ENCODE data around the gene MCM3AP.
"Not testable (repeated sequence)": the region's sequence is repeated elsewhere in the genome, so short reads cannot be mapped to it uniquely, and the experiment has no call there.

Gene MCM3AP

DNA sequence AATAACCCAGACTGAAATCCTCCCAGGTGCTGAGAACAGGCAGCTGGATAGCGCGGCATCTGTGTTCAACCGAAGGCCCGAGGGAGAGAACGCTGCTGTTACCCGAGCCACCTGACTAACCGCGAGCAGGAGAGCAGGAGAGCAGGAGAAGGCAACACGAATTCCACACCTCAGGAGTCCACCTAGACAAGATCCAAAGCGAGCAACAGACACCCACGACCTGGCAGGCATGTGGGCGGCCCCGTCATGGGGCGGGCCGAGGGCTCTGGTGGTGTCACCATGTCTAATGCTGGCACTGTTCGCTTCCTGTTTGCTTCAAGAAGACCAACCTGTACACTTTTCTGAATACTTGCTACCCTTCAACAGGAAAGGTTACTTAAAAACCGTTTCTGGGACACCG lies 80.2 kb downstream of the MCM3AP start:
- DNase-seq (ENCODE audit: low read depth in 2 of 2): no peak

DNA sequence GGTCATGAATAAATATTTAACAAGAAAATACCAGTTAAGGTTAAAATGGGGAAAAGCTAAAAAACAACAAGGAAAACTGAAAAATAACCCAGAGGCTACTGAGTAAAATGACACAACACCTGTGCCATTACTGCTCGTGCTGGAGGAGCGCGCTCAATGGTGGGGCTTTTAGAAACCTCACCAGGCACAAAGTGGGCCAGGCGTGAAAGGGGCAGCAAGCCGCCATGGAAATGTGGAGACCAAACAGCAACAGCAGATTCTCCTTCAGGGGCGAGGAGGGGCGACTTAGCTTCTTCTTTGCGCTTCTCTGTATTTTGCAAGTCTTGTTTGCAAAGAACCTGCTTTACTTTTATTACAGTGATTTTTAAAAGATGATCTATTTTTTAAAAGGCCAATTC lies 82.2 kb downstream of the MCM3AP start:
- DNase-seq (ENCODE audit: low read depth in 2 of 2): no peak

DNA sequence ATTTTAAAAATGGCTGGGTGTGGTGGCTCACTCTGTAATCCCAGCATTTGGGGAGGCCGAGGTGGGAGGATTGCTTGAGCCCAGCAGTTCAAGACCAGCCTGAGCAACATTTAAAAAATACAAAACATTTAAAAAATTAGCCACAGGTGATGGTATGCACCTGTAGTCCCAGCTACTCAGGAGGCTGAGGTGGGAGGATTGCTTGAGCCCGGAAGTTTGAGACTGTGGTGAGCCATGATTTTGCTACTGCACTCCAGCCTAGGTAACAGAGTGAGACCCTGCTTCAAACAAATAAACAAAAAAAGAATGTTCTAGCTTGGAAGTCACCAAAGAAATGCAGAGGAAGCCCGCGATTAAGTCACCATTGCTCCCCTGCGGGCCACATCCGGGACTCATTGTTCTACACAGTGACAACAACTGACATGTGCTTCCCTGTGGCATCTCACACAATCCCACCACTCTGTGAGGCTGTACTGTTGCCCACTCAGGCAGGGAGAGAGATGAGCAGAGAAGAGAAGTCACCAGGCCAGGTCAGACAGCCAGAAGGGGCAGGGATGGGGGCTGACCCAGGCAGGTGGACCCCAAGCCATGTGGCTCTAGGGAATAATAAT lies 82.7 kb downstream of the MCM3AP start:
- DNase-seq (ENCODE audit: low read depth in 2 of 2): no peak

- not testable (repeated sequence) for DNase-seq (ENCODE audit: low read depth in 2 of 2)
Measured at GRCh38 chr21:46200877-46201803, 84.3 kb downstream of the MCM3AP start.

- DNase-seq (ENCODE audit: low read depth in 2 of 2): no peak
Measured at GRCh38 chr21:46199436-46200373, 85.7 kb downstream of the MCM3AP start.

GRCh38 chr21:46196733-46197132 lies 88.7 kb downstream of the MCM3AP start:
- no peak for DNase-seq (ENCODE audit: low read depth in 2 of 2)

DNA sequence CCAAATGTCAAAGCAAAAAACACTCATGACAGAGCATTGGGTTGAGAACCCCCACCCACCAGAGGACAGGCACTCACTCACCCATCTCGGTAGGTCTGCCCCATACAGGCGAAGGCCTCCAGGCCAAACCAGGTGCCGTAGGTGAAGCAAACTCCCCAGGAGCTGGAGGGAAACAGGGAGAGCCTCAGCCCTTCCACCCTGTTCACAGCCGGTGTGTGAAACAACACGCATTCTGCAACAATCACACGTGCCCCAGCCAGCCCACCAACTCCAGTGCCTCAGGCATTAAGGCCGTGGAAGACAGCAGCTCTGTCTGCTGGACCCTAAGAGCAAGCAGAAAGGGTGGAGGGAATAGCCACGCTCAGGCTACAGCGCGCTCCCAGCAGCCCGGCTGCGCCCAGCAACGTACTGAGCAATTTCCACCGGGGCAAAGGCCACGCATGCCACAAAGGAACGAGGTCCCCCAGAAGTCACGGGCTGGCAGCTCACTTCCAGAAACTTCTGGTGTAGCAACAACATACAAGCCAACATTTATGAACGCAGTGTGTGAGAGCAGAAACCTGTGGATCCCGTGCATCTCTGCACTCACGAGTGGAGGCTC lies 89.7 kb downstream of the MCM3AP start:
- DNase-seq (ENCODE audit: low read depth in 2 of 2): no peak

DNA sequence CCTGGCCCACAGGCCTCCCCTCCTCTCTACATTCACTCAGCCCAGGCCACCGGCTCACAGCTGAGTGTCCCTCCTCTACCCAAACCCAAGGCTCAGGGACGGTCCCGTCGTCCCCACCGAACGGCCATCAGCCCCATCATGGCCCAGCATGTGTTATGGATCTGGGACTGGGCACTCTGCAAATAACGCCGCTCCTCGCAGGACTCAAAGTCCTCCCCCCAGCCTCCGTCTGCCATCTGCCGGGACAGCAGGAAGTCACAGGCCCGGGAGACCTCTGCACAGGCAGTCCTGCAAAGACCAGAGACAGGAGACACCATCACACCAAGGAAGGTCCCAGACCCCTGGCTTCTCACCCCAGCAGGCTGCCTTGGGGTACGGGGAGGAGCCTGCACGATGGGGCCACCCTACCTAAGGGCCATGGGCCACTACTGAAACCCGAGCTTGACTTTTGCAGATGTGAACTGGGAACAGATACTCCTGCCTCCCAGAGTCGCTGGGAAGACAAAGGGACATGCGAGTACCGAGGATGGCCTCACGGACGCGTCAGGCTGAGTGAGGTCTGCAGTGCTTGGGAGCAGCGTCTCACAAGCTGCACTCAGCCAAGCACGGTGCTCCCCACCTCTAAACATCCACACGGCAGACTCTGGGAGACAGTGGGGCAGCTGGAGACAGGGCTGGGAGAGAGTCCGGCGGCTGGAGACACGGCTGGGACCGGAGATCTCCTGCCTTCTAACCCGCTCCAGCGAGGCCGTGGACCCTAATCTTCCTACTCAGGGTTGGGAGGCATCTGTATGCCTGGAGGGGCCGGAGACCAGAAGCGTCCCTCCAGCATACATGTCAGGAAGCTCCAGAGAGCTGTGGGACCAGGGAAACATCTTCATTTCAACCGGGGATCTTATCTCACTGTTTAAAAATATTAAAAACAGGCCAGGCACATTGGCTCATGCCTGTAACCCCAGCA lies 90.8 kb downstream of the MCM3AP start:
- no peak for DNase-seq (ENCODE audit: low read depth in 2 of 2)

GRCh38 chr21:46193829-46194373 lies 91.5 kb downstream of the MCM3AP start:
- DNase-seq (ENCODE audit: low read depth in 2 of 2): no peak

GRCh38 chr21:46191686-46192575 lies 93.5 kb downstream of the MCM3AP start:
- DNase-seq (ENCODE audit: low read depth in 2 of 2): no peak

- no peak for DNase-seq (ENCODE audit: low read depth in 2 of 2)
Measured at GRCh38 chr21:46191257-46191685, 94.1 kb downstream of the MCM3AP start.

- DNase-seq (ENCODE audit: low read depth in 2 of 2): no peak
Measured at GRCh38 chr21:46190491-46191131, 94.8 kb downstream of the MCM3AP start.

DNA sequence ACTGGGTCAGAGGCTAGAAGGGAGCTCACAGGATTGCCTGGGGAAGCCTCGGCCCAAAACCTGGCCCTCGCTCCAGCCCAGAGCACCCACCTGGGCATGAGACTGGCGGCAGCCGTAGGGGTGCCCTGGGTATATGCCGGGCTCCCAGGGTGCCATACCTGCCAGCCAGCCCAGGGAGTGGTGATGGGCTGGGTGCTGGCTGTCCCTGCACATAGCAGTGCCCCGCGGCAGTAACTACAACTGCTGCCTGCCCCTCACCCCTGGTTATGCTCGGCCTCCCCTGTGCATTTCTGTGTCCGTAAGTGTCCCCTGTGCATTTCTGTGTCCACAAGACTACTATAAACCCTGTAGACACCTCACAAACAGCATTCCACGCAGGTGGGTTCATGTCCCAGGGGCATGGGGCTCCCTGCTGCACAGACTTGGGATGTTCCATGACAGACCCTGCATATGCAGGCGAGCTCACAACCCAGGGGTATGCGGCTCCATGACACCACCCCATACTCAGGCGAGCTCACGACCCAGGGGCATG lies 95.4 kb downstream of the MCM3AP start:
- no peak for DNase-seq (ENCODE audit: low read depth in 2 of 2)

DNA sequence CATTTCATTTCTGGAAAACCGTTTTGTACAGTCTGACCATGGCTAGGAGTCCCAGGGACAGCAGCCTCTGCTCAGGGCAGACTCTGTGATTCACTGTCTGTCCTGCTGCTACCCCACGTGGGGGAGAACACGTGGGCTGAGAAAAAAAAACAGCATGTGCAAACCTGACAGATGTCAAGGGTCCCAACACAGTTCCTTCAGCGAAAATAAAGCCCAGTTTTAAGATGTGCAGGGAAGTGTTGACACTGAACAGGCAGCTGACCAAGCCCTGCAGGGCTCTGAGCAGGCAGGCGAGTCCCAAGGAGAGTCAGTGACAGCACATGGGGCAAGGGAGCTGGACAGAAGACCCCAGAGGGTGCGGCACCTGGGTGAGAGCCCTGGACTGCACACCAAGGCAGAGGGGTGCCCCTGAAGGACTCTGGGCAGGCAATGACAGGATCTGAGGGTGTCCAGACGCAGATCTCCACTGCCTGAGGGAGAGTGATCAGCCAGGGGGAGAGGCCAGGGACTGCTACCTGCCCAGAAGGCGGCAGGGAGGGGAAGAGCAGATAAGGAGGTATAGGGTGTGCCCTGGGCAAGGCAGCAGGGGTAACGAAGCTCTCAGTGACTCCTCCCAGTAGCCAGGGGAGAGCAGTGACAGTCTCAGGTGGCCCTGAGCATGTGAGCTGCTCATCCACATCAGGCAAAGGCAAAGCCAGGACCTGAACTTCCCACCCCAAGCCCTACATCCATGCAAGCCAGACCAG lies 96.0 kb downstream of the MCM3AP start:
- no peak for DNase-seq (ENCODE audit: low read depth in 2 of 2)

- DNase-seq (ENCODE audit: low read depth in 2 of 2): no peak
Measured at GRCh38 chr21:46188226-46189212, 96.9 kb downstream of the MCM3AP start.

GRCh38 chr21:46187814-46188213 lies 97.6 kb downstream of the MCM3AP start:
- DNase-seq (ENCODE audit: low read depth in 2 of 2): no peak
